ENCODE results near the gene OR52B4. TPM values are rescaled to one million over a fixed set of nuclear protein-coding genes. Genes with fewer than 3 reads are reported as not detected.

The OR52B4 gene
- polyA plus RNA-seq, 2 of the 4 experiments (the other 2 are of a cell fraction), result not detected

GRCh38 chr11:4388221-4388620, 20.0 kb upstream of the OR52B4 start:
- no peak overlapping the region for H3K4me3 ChIP-seq
- CTCF ChIA-PET, result interaction anchor here (2.0 kb wide), 1 partner anchor 201 kb away, joined by 10 read pairs; no protein-coding TSS in a partner anchor
- H3K4me2 ChIP-seq, result no peak overlapping the region
- no peak overlapping the region for H3K27ac ChIP-seq
- no peaks in the 10 kb centered on the region for H3K4me1 ChIP-seq
- WGBS (ENCODE audit: missing lambda C conversion rate), result 88% methylated on average over 2 of the region's 2 CpGs
- DNase-seq (ENCODE audit: low read depth in 1 of 2, low spot score in 1 of 2), result no peak
- no peaks in the 10 kb centered on the region for H3K9me3 ChIP-seq
- FAIRE-seq, result no peak
- POLR2A ChIA-PET, result no interaction called here
- ATAC-seq, result no peak
- TF ChIP-seq HOXB5 (CRISPR knock-in tag; IDR thresholded peaks at IDR 0.05), result no peak
- no peak for TF ChIP-seq RCOR1 (IDR thresholded peaks at IDR 0.05; ENCODE audit: low read depth, low read length)
- no peak for TF ChIP-seq PHF8 (IDR thresholded peaks at IDR 0.05; ENCODE audit: borderline replicate concordance, low read depth)
- TF ChIP-seq, protein P1, sequence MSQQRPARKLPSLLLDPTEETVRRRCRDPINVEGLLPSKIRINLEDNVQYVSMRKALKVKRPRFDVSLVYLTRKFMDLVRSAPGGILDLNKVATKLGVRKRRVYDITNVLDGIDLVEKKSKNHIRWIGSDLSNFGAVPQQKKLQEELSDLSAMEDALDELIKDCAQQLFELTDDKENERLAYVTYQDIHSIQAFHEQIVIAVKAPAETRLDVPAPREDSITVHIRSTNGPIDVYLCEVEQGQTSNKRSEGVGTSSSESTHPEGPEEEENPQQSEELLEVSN (IDR thresholded peaks at IDR 0.05; ENCODE audit: borderline replicate concordance, low read depth), result no peak

- TF ChIP-seq, protein P2, sequence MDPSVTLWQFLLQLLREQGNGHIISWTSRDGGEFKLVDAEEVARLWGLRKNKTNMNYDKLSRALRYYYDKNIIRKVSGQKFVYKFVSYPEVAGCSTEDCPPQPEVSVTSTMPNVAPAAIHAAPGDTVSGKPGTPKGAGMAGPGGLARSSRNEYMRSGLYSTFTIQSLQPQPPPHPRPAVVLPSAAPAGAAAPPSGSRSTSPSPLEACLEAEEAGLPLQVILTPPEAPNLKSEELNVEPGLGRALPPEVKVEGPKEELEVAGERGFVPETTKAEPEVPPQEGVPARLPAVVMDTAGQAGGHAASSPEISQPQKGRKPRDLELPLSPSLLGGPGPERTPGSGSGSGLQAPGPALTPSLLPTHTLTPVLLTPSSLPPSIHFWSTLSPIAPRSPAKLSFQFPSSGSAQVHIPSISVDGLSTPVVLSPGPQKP (IDR thresholded peaks at IDR 0.05; ENCODE audit: low read depth, low read length), result no peak
- TF ChIP-seq MYC (IDR thresholded peaks at IDR 0.05; ENCODE audit: borderline replicate concordance, low read length) (no peak), HMGXB4 (CRISPR knock-in tag; IDR thresholded peaks at IDR 0.05; ENCODE audit: borderline replicate concordance) (no peak), MAZ (IDR thresholded peaks at IDR 0.05; ENCODE audit: borderline replicate concordance, low read depth, low read length) (no peak), FOSL2 (IDR thresholded peaks at IDR 0.05) (no peak), FOSL2 (CRISPR knock-in tag; IDR thresholded peaks at IDR 0.05) (no peak), POLR2AphosphoS2 (conservative IDR thresholded peaks at IDR 0.05; ENCODE audit: low read length) (no peak), HES2 (IDR thresholded peaks at IDR 0.05) (no peak), JUN (IDR thresholded peaks at IDR 0.05) (no peak)
- TF ChIP-seq, protein P3, sequence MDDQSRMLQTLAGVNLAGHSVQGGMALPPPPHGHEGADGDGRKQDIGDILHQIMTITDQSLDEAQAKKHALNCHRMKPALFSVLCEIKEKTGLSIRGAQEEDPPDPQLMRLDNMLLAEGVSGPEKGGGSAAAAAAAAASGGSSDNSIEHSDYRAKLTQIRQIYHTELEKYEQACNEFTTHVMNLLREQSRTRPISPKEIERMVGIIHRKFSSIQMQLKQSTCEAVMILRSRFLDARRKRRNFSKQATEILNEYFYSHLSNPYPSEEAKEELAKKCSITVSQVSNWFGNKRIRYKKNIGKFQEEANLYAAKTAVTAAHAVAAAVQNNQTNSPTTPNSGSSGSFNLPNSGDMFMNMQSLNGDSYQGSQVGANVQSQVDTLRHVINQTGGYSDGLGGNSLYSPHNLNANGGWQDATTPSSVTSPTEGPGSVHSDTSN (IDR thresholded peaks at IDR 0.05), result no peak
- TF ChIP-seq, protein P1 (IDR thresholded peaks at IDR 0.05; ENCODE audit: borderline replicate concordance, low read depth), result no peak
- TF ChIP-seq, protein P4, sequence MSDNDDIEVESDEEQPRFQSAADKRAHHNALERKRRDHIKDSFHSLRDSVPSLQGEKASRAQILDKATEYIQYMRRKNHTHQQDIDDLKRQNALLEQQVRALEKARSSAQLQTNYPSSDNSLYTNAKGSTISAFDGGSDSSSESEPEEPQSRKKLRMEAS (IDR thresholded peaks at IDR 0.05), result no peak
- H3K4me1 ChIP-seq, result no peaks in the 10 kb centered on the region
- ChIA-PET CTCF (no interaction called here), POLR2A (no interaction called here)
- no peak overlapping the region for H3K4me3 ChIP-seq
- ATAC-seq (no peak), DNase-seq (ENCODE audit: low read depth in 1 of 2, low spot score in 1 of 2) (no peak), FAIRE-seq (no peak)
- WGBS (ENCODE audit: missing lambda C conversion rate), result 89% methylated on average over 3 of the region's 3 CpGs
- no peak overlapping the region for H3K27ac ChIP-seq
- H3K4me2 ChIP-seq, result no peak overlapping the region
- H3K9me3 ChIP-seq, result no peaks in the 10 kb centered on the region
These were observed 18.0 kb upstream of the OR52B4 start for GRCh38 chr11:4385978-4386740.

DNA sequence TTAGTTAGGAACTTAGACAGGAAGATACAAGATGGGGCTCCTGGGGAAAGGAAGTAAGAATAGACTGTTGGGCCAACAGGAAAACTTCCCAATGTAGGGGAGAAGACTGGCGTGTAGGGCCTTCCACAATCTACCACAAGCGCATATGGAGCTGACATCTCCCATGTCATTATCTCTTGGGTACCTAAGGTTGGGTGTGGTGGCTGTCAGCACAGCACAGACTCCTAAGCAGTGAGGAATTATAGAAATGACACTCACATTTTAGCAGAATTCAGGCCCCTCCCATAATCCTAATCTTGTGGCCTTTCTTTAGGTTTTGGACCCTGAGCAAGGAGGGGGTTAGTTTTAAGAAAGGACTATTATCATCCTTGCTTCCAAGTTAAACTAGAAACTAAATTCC, 13.7 kb upstream of the OR52B4 start:
- CTCF ChIA-PET, result no interaction called here
- no peak for FAIRE-seq

More for the DNA sequence above, 13.7 kb upstream of the OR52B4 start:
- ATAC-seq, result no peak
- WGBS (ENCODE audit: missing lambda C conversion rate), result 34% methylated on average over 2 of the region's 2 CpGs
- Histone ChIP-seq H3K4me3 (no peak overlapping the region), H3K27ac (no peak overlapping the region), H3K9me3 (no peaks in the 10 kb centered on the region), H3K4me1 (no peaks in the 10 kb centered on the region), H3K4me2 (no peak overlapping the region)
- DNase-seq (ENCODE audit: low read depth in 1 of 2, low spot score in 1 of 2), result no peak
- TF ChIP-seq CHD4 (IDR thresholded peaks at IDR 0.05; ENCODE audit: borderline replicate concordance) (no peak), NFE2L2 (conservative IDR thresholded peaks at IDR 0.05; ENCODE audit: low read length) (no peak), BCL3 (IDR thresholded peaks at IDR 0.05) (no peak), TP53 (CRISPR knock-in tag; IDR thresholded peaks at IDR 0.05) (no peak), FOXS1 (CRISPR knock-in tag; IDR thresholded peaks at IDR 0.05) (no peak), KDM1A (IDR thresholded peaks at IDR 0.05; ENCODE audit: low read depth) (no peak), HES2 (IDR thresholded peaks at IDR 0.05) (no peak), HEYL (CRISPR knock-in tag; IDR thresholded peaks at IDR 0.05) (no peak)
- POLR2A ChIA-PET, result no interaction called here
